HepG2 (cell line): Measurements from ENCODE around the gene TM7SF3. TPM values are rescaled to one million over a fixed set of nuclear protein-coding genes. Genes with fewer than 3 reads are reported as not detected.
A peak's percentile ranks its signal among the peaks of the same experiment; 100 is the strongest.

Source experiments
- MZF1 ChIP-seq: sonication (generic); formaldehyde crosslinking; IDR thresholded peaks from 2 replicates; pipeline ENCODE4 v1.8.1; 2023; ENCODE audit warnings: mild to moderate bottlenecking, missing genetic modification reagents, borderline replicate concordance
- NFE2L2 ChIP-seq: fragments of 150-350 bp; IDR thresholded peaks from 2 replicates; pipeline ENCODE4 v1.6.1; 2014; ENCODE audit warnings: low read length
- SAP130 ChIP-seq: IDR thresholded peaks from 2 replicates; pipeline ENCODE4 v1.6.1; 2016; ENCODE audit warnings: low read depth
- THAP9 ChIP-seq: sonication (generic); formaldehyde crosslinking; IDR thresholded peaks from 2 replicates; pipeline ENCODE4; 2020; ENCODE audit warnings: missing genetic modification reagents, mild to moderate bottlenecking, borderline replicate concordance
- ZHX2 ChIP-seq, 2 experiments: sonication (generic) in 1 of 2; formaldehyde crosslinking in 1 of 2; IDR thresholded peaks; 2 replicates each; pipeline versions ENCODE4 v1.6.1 to v1.9.0; 2014 to 2022; ENCODE audit warnings: antibody characterized with exemption in 1 of 2, borderline replicate concordance in 1 of 2, inconsistent platforms in 1 of 2, low read depth in 1 of 2, missing genetic modification reagents in 1 of 2
- ZNF616 ChIP-seq: sonication (generic); formaldehyde crosslinking; IDR thresholded peaks from 2 replicates; pipeline ENCODE4 v1.5.0; 2020; ENCODE audit warnings: low read depth, mild to moderate bottlenecking, missing genetic modification reagents
- ZNF652 ChIP-seq: IDR thresholded peaks from 2 replicates; pipeline ENCODE4 v1.6.1; 2016; ENCODE audit warnings: low read depth, borderline replicate concordance
- polyA plus RNA-seq, 8 experiments: library from polyadenylated mRNA; depleted of rRNA in 3 of 8; stranded (reverse) in 7 of 8; unstranded in 1 of 8; fragments of >200 nt; fragmentation: Illumina TruSeq in 4 of 8; extraction: Trizol in 4 of 8; gene quantifications; 2 replicates each; pipeline versions ENCODE4 v1.2.1 to v1.2.3, GENCODE V29; 2011 to 2016; ENCODE audit warnings: low read depth in 4 of 8, missing spikeins in 1 of 8, mixed read lengths in 1 of 8; ENCODE audit not compliant: insufficient read depth in 1 of 8
- total RNA-seq, 5 experiments: library from RNA; depleted of rRNA; stranded (reverse); fragments of >200 nt; fragmentation: Illumina TruSeq; extraction: Trizol; gene quantifications; 2 replicates each; pipeline ENCODE4 v1.2.3, GENCODE V29; 2016; ENCODE audit warnings: low read depth in 1 of 5
- TF ChIP-seq, protein P1 (sequence below): sonication (generic); formaldehyde crosslinking; IDR thresholded peaks from 2 replicates; pipeline ENCODE4 v1.8.0; 2022; ENCODE audit warnings: missing genetic modification reagents, mild to moderate bottlenecking, borderline replicate concordance

Gene TM7SF3
- total and polyA plus RNA-seq, 2 of the 13 experiments (the other 11 are each of a cell fraction or from before 2014, with no cell fraction given) = 116 to 142 TPM

GRCh38 chr12:26937863-26938700 is 76.1 kb downstream of the TM7SF3 start, which contains the start of the genes FGFR1OP2 and INTS13 (continued):
- TF ChIP-seq ZHX2 (IDR thresholded peaks at IDR 0.05; ENCODE audit: low read depth) = no peak
- no peak for TF ChIP-seq ZHX2 (CRISPR knock-in tag; IDR thresholded peaks at IDR 0.05; ENCODE audit: borderline replicate concordance)
- TF ChIP-seq MZF1 (CRISPR knock-in tag) = no peak
- peak; percentile 73 for TF ChIP-seq SAP130 (CRISPR knock-in tag)
- TF ChIP-seq ZNF616 (CRISPR knock-in tag) = peak; percentile 41; the same call in 1 of the 2 replicates
- TF ChIP-seq, protein P1, sequence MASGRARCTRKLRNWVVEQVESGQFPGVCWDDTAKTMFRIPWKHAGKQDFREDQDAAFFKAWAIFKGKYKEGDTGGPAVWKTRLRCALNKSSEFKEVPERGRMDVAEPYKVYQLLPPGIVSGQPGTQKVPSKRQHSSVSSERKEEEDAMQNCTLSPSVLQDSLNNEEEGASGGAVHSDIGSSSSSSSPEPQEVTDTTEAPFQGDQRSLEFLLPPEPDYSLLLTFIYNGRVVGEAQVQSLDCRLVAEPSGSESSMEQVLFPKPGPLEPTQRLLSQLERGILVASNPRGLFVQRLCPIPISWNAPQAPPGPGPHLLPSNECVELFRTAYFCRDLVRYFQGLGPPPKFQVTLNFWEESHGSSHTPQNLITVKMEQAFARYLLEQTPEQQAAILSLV (CRISPR knock-in tag) = peak; percentile 80
- peak; percentile 80; the same call in 1 of the 2 replicates for TF ChIP-seq THAP9 (CRISPR knock-in tag)
- no peak for TF ChIP-seq NFE2L2
- no peak for TF ChIP-seq ZNF652 (CRISPR knock-in tag)
